ENCODE results near the gene CCDC86.
"Not testable (repeated sequence)": the region's sequence is repeated elsewhere in the genome, so short reads cannot be mapped to it uniquely, and the experiment has no call there.

The CCDC86 gene, protein sequence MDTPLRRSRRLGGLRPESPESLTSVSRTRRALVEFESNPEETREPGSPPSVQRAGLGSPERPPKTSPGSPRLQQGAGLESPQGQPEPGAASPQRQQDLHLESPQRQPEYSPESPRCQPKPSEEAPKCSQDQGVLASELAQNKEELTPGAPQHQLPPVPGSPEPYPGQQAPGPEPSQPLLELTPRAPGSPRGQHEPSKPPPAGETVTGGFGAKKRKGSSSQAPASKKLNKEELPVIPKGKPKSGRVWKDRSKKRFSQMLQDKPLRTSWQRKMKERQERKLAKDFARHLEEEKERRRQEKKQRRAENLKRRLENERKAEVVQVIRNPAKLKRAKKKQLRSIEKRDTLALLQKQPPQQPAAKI

DNA sequence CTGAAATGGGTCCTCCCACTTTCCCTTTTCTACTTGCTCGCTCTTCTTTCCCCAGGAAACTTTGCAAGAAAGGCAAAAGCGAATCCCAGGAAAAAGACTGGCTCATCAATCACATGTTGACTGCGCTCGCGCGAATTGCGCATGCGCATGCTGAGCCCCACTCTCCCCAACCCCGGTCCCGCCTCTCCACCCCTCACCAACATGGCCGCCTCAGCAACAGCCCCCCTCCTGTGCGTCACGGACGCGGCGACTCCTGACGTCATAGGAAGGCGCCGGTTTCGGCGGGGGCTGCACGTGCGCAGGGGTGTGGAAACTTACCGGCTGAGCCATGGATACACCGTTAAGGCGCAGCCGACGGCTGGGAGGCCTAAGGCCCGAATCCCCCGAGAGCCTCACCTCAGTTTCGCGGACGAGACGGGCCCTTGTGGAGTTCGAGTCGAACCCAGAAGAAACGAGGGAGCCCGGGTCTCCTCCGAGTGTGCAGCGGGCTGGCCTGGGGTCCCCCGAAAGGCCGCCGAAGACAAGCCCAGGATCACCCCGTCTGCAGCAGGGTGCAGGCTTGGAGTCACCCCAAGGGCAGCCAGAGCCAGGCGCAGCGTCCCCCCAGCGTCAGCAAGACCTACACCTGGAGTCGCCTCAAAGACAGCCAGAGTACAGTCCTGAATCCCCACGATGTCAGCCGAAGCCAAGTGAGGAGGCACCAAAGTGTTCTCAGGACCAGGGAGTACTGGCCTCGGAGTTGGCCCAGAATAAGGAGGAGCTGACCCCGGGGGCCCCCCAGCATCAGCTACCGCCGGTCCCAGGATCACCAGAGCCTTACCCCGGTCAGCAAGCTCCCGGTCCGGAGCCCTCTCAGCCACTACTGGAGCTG is at the start of gene CCDC86:
Gene CCDC86 (plus strand): TSS at position 317 of the 871 bp plus-strand sequence. CDS start 12 bp downstream, at position 329.
- DNase-seq = peak; percentile 98

DNA sequence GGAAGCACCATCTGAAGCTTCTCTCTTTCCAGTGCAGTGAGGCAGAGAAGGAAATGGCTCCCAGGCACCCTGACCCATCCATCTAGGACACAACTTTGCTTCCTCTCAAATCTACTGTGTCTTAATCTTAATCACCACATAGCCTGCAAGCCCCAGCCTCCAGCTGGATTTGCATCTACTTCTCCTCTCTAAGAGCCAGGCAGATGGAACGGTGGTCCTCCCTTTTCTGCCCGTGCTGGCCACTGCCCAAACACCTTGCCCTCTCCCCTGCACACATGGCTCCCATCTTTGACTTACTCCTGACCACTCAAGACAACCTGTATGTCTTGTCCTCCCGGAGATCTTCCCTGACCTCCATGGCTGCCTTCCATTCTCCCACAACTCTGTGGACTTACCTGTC is 49.4 kb upstream of the CCDC86 start:
- no peak for DNase-seq

DNA sequence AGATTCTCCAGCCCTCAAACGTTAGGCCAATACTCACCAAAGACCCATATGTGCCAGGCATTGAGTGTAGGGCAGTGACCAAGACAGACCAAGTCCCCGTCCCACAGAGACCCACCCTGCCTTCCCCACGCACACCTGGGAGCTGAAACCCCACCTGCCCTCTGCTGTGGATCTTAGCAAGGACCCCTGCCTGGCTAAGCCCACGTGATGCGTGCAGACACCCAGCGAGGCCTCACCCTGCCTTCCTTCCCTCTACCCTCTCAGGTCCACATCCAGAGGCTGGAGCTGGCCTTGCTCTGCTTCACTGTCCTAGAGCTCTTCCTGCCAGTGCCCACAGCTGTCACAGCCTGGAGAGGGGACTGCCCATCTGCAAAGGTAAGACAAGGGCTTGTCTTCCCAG is 46.6 kb upstream of the CCDC86 start:
- DNase-seq = no peak

DNA sequence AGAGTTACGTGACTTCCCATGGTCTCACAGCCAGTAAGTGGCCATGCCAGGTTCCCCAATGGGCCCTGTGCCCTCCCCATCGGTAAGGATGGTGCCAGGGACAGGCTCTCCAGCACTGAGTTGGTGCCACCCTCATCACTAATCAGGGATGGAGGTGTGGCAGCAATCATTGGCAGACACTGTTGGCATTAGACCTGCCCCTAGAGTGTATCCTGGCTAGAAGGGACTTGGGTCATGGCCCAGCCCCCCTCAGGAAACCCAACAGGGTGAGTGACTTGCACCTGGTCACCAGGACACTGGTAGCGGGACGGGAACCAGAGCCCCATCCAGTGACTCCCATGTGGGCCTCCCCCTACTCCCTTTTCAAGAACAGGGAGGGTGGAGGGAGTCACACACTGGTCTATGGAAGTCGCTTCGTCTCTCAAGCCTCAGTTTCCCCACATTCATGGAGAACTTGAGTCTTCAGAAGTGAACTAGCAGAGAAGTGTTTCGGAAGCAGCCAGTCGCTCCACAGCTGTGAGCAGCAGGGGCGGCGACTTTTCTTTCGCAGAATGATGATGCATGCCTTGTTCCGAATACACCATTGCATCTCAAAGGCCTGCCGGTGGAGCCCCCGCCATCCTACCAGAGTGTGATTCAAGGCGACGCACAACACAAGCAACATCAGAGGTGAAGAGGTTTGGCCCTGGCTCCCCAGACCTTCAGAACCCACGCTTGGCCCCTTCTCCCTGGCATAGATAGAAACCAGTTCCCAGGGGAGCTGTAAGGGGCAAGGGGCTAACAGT is 43.9 kb upstream of the CCDC86 start:
- DNase-seq = no peak

DNA sequence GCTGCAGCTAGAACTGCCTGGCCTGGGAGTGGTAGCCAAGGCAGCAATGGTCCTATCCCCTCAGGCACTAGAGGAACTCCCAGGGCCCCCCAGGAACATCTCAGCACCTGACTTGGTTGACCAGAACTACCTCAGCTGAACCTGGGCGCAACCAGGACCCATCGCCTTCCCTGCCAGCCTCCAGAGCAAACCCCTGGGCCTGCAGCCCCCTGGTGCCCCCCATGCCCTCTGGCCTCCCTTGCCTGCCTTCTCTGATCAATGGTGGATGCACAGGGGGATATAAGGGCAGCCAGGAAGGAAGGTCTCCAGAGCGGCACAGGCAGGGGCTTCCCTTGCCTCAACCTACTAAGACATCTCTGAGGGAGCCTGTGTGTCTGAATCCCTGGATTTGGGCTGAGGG is 43.3 kb upstream of the CCDC86 start:
- DNase-seq = no peak

DNA sequence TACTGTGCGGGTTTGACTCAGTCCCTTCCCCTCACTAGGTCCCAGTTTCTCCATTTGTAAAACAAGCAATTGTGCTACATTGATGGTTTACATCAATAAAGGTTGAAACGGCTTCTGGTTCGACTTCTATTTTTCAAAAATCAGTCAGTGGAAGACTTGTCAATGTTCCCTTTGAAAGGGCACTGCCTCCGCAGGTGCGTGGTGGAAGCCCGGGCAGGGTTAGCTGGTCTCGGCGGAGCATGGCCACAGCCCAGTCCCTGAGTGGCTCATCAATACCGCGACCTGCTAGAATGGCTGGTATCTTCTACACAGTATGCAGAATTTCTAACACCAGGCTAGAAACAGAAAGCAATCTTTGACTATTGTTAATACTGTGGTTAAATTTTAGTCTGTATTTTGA is 40.7 kb upstream of the CCDC86 start:
- no peak for DNase-seq

DNA sequence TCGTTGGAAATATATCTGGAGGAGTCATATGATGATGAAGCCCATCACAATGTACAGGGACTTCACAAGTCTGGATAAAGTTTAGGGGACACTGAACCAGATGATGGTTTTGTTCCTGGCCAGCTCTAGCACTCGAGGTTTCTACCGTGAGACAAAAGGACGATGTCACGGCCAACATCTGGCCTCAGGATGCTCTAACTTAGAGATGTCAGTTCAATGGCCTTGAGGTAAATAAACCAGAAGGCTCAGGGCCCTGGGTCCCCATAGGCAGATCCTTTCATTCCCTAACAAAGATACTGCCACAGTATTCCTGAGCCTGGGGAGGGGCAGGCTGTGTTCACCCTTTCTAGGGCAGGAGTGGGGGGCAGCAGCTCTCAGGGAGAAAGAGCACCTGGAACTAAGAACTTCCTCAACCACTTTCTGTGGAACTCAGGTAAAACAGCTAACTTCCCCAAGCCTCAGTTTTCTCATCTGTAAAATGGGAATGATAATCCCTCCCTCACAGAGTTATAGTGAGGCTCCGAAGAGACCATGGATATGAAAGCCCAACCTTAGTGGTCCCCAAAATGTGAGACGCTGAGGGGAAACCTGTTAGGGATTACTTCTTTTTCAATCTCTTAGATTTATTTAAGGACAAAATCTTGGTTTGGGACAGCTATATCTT is 38.5 kb upstream of the CCDC86 start:
- DNase-seq = no peak

DNA sequence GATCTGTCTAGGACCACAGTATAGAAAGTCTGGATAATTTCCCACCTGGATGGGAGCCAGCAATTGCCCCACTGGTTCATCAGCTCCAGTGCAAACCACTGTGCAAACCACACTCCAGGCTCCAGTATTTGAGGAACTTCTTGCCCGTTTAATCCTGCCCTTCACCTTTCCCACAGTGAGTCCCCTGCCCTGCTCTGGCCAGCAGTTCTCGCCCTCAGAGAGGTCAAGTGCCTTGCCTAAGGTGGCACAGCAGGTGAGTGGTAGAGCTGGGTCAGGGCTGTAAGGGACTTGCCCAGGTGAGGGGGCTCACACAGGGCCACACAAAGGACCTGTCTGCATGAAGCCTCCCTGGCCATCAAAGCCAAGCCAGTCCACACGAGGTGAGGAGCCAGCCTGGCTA is 32.7 kb upstream of the CCDC86 start:
- no peak for DNase-seq

DNA sequence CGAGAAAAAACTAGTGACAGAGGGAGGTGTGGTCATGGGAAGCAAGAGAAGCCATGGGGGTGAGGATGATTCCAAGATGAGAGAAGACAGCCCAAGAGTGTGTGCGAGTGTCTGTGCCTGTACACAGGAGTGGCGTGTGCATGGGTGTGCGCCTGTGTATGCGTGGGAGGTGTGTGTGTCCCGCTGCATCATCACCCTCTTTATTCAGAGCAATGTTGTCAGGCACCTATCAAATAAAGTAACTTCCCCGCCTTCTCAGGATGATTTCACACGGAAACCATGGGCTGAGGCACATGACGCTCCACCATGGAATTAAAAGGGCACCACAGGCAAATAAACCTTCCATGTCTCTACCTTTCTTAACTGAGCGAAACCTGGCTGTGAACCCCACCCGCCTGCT is 32.2 kb upstream of the CCDC86 start:
- no peak for DNase-seq

DNA sequence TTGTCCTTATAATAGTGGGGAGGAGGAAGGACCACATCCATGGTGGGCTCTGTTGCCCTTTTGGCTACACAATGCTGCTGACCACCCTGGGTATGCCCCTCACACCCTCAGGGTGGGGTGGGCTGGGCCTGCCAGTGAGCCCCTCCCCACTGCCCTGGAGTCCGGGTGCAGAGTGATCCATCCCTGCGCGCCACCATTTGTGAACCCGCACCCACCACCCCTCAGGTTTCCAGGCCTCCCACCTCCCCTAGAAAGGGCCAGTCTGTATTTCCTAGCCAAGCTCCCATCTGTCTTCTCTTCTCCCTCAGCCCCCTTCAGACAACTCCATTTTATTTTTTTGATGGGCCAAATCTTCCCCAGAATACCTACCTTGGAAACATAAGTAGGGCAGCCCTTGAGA is 31.8 kb upstream of the CCDC86 start:
- no peak for DNase-seq

DNA sequence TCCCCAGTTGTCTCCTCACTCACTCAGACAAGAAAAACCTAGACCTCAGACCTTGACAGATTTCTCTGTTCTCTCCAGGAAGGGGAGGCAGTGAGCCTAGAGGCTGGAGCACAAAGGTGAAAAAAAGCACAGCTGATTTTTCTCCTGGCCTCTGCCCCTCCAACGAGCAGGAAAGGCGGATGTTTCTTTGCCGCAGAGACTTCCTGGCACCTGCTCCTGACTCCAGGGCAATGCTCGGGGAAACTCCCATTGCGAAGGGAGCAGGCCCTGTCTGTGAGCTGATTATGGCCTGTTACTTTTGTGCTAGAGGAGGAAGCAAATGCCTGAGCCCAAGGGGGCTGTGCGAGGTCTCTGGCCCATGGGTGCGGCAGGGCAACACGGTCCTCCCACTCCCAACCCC is 31.3 kb upstream of the CCDC86 start:
- no peak for DNase-seq

DNA sequence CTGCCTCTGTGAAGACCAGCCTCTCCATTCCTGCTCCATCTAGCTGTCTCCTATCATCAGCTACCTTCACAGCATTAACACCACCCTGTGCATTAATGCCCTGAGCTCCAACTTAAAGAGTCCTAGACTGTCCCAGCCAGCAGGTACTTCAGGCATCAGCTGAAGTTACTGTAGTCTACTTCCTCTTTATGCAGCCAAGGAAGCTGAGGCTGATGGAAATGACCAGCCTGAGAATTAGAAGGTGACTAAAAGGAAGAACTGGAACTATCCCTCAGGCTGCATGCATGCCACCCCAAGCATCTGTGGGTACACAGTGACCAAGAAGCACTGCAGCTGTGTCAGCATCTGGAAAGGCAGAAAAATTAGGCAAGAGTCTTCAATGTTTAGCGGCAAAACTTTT is 28.6 kb upstream of the CCDC86 start:
- no peak for DNase-seq

DNA sequence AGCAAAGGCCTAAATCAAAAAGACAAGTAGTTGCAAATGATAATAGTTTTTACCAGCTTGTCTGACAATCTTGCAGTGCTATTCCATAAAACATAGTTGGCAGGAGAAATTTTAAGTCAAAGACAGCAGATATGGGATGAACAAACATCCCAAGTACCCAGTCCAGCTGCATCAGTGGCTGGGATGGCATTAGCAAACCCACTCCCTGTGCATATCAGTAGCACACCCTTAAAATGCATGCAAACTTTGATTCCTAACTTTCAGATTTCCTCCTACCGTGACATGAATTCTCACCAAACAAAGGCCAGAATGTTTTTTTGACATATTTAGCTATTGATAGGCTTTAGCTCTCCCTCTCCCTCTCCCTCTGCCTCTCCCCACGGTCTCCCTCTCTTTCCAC is 27.8 kb upstream of the CCDC86 start:
- no peak for DNase-seq

DNA sequence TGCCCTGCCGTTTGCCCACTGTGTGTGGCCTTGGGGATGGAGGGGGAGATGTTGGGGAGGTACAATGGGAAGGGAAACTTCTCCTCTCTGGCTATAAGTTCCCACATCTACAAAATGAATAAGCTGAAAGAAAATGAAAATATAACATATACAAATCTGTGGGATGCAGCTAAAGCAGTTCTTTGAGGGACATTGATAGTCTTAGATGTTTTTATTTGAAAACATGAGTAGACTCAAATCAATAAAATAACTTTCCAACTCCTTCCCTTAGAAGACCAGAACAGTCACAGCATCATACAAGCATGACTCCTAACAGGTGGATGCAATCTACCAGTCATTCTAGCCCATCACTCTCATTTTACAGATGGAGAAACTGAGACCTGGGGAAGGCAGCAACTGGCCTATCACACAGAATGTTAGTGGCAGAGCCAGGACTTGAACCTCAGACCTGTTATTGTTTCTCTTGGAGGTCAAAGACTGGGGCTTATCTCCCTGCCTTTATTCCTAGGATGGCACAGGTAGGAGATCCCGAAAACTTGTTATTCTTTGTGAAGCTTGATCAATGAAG is 25.2 kb upstream of the CCDC86 start:
- no peak for DNase-seq

DNA sequence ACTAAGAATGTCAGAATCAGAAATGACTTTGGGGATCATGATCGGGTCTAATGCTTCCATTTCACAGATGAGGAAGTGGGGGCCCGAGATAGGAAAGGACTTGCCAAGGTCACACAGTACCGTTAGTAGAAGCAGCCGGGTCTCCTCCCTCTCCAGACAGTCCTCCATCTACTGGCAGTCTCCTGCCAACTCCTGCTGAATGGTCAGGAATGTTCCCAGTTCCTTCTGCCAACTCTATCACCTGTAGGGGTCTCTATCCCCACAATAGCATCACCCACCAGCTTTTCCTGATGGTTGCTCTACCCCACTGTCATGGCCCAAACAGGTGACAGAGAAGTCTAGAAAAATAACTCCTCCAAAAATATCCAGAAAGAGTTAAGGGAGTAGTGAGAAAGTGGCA is 23.9 kb upstream of the CCDC86 start:
- no peak for DNase-seq

DNA sequence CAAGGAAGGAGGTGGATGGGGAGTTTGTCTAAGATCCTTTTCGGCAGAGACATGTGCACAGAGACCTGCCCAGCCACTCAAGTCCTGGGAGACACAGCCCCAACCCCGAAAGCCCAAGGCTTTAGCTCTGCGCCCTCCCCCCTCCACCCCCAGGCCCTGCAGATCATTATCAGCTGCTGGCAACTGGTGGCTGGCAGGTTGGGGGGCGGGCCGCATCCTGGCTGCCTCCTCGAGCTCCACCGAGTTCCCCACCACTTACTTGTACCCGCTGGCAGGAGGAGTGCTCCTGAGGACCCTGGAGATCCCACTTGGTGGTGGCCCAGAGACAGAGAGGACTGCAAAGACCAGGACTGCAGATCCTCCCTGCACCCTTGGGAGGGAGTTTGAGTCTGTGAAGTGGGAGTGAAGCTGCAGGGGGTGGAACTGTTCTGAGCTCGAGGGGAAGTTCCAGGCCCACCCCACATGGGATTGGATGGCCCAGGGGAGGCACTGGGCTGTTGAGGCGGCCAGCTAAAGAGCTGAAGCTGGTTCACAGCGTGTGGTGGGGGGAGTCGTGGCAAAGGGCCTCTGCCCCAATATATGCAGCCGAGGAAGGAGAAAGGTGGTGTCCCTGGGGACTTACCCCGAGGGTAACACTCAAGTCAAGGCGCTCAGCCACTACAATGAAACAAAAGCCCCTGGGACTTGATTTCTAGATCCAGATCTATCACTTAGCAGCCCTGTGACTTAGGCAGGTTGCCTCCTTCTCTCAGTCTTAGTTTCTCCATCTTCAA is 19.9 kb upstream of the CCDC86 start:
- no peak for DNase-seq

DNA sequence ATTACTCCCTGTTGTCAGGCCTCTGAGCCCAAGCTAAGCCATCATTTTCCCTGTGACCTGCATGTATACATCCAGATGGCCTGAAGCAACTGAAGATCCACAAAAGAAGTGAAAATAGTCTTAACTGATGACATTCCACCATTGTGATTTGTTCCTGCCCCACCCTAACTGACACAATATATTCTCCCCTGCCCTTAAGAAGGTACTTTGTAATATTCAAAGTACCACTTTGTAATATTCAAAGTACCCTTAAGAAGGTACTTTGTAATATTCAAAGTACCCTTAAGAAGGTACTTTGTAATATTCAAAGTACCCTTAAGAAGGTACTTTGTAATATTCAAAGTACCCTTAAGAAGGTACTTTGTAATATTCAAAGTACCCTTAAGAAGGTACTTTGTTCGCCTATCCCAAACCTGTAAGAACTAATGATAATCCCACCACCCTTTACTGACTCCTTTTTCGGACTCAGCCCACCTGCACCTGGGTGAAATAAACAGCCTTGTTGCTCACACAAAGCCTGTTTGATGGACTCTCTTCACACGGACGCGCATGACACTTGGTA is 18.1 kb upstream of the CCDC86 start:
- not testable (repeated sequence) for DNase-seq

DNA sequence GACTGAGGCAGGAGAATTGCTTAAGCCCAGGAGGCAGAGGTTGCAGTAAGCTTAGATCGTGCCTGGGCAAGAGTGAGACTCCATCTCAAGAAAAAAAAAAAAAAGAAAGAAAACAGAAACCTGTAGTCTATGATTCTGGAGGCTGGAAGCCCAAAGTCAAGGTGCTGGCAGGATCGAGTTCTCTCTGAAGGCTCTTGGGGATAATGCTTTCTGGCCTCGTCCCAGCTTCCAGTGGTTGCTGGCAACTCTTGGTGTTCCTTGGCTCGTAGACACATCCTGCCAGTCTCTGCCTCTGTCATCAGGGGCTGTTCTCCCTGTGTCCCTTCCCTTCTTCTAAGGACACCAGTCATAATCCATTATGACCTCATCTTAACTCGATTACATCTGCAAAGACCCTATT is 16.8 kb upstream of the CCDC86 start:
- DNase-seq = no peak

DNA sequence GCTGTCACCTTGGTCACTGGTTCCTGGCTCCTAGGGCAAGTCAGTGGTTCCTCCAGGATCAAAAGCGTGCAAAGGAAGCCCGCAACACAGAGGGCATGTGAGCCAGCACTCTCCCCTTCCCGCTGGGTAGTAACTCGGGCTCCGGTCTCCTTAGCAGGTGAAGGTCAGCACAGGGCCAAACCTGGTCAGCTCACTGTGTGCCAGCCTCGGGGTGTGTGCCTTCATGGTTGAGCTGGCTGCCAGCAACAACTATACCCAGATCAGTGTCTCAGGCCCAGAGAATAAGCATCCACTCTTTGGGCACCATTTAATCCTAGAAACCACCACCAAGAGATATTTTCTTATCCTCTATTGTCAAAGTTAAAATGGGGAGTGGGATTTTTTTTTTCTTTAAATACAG is 16.1 kb upstream of the CCDC86 start:
- DNase-seq = no peak

DNA sequence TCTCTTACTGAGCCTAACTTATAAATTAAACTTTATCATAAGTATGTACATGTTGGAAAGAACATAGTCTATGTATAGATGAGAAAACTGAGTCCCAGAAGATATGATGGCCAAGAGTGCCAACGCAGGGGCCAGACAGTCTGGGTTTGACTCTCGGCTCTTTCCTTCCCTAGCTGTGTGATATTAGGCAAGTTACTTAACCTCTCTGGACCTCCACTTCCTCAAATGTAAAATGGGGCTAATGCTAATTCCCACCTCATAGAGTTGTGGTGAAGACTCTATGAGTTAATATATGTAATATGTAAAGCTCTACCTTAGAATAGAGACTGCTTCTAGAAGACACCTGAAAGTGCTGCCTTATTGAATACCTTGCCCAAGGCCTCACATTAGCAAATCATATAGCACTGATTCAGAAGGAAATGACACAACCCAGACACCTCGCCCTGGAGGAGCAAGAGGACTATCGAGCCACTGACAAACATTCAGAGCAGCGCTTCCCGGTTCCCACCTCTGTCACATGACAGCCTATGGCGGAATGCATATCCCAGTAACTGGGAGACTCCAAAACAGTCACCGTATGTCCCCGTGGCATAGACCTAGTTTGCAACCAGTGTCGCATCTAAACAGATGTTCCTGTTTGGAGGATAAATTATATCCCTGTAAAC is 11.3 kb upstream of the CCDC86 start:
- no peak for DNase-seq

DNA sequence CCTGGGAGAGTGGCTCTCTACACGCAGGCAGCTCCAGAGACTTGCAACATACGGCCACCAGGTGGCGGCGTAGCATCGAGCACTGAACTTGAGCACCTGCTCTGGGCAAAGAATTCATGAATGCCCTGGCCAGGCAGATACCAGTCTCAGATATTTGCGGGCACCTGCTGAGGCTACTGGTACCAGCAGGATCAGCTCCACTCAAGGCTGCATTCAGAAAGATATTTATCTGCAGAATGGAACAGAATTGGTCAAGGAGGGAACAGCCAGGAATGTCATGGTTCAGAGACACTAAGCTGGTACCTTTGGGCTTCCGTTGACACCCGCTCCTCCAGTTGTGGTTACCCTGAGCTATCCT is 10.8 kb upstream of the CCDC86 start:
- DNase-seq = peak; percentile 82

All from activated CD4-positive, alpha-beta T cell treated with anti-CD3 and anti-CD28 coated beads, Interleukin-2, amount 50 U/mL, for 16 hours (primary cell).